HEK293T (cell line): ENCODE results near the gene NAALADL2.

ENCODE experiments used
- CTCF ChIA-PET: fragments of 350-600 bp; formaldehyde crosslinking; extraction: SDS; loops from one replicate; lab custom pipeline; 2021; ENCODE audit warnings: antibody characterized with exemption, inconsistent platforms; lab: Yijun Ruan, JAX
- POLR2A ChIA-PET: fragments of 350-600 bp; formaldehyde crosslinking; extraction: SDS; loops from one replicate; lab custom pipeline; 2020; ENCODE audit warnings: antibody characterized with exemption, inconsistent platforms; lab: Yijun Ruan, JAX
- DNase-seq: peaks from one replicate; pipeline ENCODE4 v3.0.0; 2012; ENCODE audit warnings: mixed read lengths; ENCODE audit errors: extremely low spot score
- ARNT ChIP-seq: fragments of 450-650 bp; IDR thresholded peaks from 2 replicates; pipeline ENCODE4 v1.6.1; 2017; ENCODE audit warnings: mild to moderate bottlenecking
- BHLHE40 ChIP-seq: fragments of 450-650 bp; IDR thresholded peaks from 2 replicates; pipeline ENCODE4 v1.6.1; 2016; ENCODE audit warnings: mild to moderate bottlenecking, moderate library complexity, borderline replicate concordance
- CTBP1 ChIP-seq: fragments of 450-650 bp; IDR thresholded peaks from 2 replicates; pipeline ENCODE4 v1.6.1; 2016; ENCODE audit warnings: borderline replicate concordance
- ELF4 ChIP-seq: fragments of 450-650 bp; IDR thresholded peaks from 2 replicates; pipeline ENCODE4 v1.6.1; 2017; ENCODE audit warnings: antibody characterized with exemption
- FOXA1 ChIP-seq: fragments of 450-650 bp; IDR thresholded peaks from 2 replicates; pipeline ENCODE4 v1.6.1; 2016; ENCODE audit warnings: mild to moderate bottlenecking
- FOXK2 ChIP-seq: fragments of 450-650 bp; IDR thresholded peaks from 2 replicates; pipeline ENCODE4 v1.6.1; 2016; ENCODE audit warnings: mild to moderate bottlenecking
- FOXM1 ChIP-seq: fragments of 450-650 bp; IDR thresholded peaks from 2 replicates; pipeline ENCODE4 v1.6.1; 2017; ENCODE audit warnings: mild to moderate bottlenecking, borderline replicate concordance
- HDGF ChIP-seq: fragments of 450-650 bp; IDR thresholded peaks from 2 replicates; pipeline ENCODE4 v1.6.1; 2017; ENCODE audit warnings: antibody characterized with exemption, borderline replicate concordance
- L3MBTL2 ChIP-seq: fragments of 450-650 bp; conservative IDR thresholded peaks from 2 replicates; pipeline ENCODE4 v1.6.1; 2016; ENCODE audit warnings: mild to moderate bottlenecking
- LEF1 ChIP-seq: fragments of 450-650 bp; IDR thresholded peaks from 2 replicates; pipeline ENCODE4 v1.6.1; 2017; ENCODE audit warnings: mild to moderate bottlenecking, borderline replicate concordance
- NFRKB ChIP-seq: fragments of 450-650 bp; IDR thresholded peaks from 2 replicates; pipeline ENCODE4 v1.6.1; 2016; ENCODE audit warnings: mild to moderate bottlenecking, moderate library complexity
- SP1 ChIP-seq: fragments of 450-650 bp; IDR thresholded peaks from 2 replicates; pipeline ENCODE4 v1.6.1; 2017
- SUZ12 ChIP-seq: fragments of 450-650 bp; IDR thresholded peaks from 2 replicates; pipeline ENCODE4 v1.6.1; 2016; ENCODE audit warnings: mild to moderate bottlenecking
- TARDBP ChIP-seq: fragments of 450-650 bp; IDR thresholded peaks from 2 replicates; pipeline ENCODE4 v1.6.1; 2016
- ZNF384 ChIP-seq: fragments of 450-650 bp; IDR thresholded peaks from 2 replicates; pipeline ENCODE4 v1.6.1; 2016
- TF ChIP-seq, protein P1 (sequence below): fragments of 450-650 bp; IDR thresholded peaks from 2 replicates; pipeline ENCODE4 v1.6.1; 2016

NAALADL2 gene

DNA sequence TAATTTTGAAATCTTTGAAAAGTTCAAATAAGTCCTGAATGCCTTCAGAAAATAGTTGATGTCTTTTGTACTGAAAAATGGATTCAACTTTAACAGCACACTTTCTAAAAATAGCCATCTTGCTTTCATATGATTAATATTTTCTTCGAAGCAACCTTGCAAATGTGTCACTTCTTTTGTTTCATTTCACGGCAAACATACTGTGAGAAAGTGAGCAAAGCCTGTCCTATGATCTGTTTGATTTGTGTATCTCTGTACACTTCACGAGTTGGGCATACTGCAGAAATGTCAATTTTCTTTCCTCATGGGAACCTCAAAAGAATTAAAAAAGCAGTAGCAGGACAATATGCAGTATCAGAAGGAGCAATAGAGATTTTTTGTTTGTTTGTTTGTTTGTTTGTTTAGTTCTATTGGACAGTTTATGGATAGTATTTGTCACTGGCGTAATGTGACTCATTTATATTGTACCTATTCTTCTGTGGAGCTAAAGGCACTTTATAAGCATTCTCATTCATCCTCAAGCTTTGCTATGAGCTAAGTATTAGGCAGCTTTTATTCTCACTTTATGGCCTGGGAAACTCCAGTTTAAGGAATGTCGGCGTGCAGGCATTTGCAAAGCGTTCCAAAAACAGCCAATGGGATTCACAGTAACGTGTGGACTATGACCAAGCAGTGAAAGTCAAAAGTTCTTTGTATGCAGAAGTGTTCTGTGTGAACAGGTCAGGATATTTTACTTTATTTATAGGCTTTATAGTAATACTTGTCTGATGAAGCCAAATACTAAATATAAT is 572.0 kb downstream of the NAALADL2 start:
- DNase-seq: no peak
- TF ChIP-seq SP1: no peak
- TF ChIP-seq FOXA1: no peak
- TF ChIP-seq ELF4: no peak
- TF ChIP-seq SUZ12: no peak
- TF ChIP-seq CTBP1: no peak
- TF ChIP-seq ZNF384: no peak
- TF ChIP-seq BHLHE40: no peak
- TF ChIP-seq FOXM1: no peak
- no peak for TF ChIP-seq L3MBTL2
- no peak for TF ChIP-seq LEF1
- no peak for TF ChIP-seq HDGF
- no peak for TF ChIP-seq ARNT
- TF ChIP-seq TARDBP: no peak
- TF ChIP-seq FOXK2: no peak
- no peak for TF ChIP-seq NFRKB
- POLR2A ChIA-PET: no interaction called here
- CTCF ChIA-PET: no interaction called here

DNA sequence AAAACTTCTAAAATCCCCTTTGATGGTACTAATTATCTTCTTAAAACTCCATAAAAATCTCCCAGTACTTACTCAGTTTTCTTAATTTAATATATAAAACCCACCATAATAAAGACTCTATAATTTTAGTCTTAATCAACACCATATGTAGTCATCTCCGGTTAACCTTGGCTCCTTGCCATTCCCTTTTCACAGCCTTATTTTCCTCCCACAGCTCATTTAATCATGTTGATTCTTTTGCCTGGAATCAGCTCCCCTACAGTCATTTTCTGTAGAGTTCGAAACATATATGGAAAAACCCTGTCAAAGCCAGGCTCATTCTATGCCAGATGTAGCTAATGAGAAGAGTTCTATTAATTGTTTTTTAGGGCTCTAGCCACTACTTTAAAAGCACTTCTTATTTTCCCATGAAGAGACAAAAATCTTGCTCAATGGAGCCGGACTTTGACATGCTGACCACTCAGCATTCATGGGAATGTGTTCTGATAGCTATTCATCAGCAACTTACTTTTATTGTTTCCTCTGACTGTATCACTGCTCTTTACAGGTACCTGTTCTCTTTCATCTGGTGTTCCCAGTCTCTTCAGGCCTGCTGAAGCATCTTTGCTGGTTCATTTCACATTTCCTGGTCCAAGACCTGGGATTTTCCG is 573.4 kb downstream of the NAALADL2 start:
- no peak for DNase-seq
- ChIA-PET POLR2A (no interaction called here), CTCF (no interaction called here)
- TF ChIP-seq LEF1 (no peak), SUZ12 (no peak), L3MBTL2 (no peak), NFRKB (no peak)

DNA sequence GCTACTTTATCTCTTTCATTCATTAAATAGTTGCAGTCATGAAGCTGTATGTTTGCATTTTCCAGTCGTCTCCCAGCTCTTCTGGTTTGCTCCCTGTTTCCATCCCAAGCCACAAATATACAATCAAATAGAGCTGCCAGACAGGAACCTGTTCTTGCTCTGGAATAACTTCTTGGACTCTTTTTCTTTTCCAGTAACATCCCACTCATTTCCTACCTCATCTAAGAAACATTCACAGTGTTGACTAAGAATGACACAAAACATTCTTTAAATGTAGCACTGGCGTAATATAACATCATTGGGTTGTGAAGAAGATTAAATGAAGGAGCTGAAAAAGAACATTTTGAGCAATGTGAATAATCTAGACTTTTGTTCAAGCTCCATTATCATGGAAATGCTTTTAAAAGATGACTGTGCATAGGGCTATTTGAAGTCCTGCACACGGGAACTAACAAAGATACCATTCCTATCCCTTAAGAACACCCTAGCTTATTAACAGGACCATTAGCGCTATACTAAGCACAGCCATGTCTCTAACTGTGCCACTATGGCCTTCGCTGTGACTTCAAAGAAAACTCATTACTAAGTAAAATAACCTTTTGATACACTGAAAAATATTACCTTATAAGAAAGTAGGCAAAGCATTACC is 574.0 kb downstream of the NAALADL2 start:
- CTCF ChIA-PET: no interaction called here
- DNase-seq: no peak
- TF ChIP-seq CTBP1 (no peak), SP1 (no peak), ARNT (no peak), LEF1 (no peak), ELF4 (no peak), FOXM1 (no peak), FOXK2 (no peak), TARDBP (no peak), L3MBTL2 (no peak), ZNF384 (no peak), HDGF (no peak), BHLHE40 (no peak), NFRKB (no peak), SUZ12 (no peak)
- TF ChIP-seq, protein P1, sequence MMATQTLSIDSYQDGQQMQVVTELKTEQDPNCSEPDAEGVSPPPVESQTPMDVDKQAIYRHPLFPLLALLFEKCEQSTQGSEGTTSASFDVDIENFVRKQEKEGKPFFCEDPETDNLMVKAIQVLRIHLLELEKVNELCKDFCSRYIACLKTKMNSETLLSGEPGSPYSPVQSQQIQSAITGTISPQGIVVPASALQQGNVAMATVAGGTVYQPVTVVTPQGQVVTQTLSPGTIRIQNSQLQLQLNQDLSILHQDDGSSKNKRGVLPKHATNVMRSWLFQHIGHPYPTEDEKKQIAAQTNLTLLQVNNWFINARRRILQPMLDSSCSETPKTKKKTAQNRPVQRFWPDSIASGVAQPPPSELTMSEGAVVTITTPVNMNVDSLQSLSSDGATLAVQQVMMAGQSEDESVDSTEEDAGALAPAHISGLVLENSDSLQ: no peak
- POLR2A ChIA-PET: no interaction called here

DNA sequence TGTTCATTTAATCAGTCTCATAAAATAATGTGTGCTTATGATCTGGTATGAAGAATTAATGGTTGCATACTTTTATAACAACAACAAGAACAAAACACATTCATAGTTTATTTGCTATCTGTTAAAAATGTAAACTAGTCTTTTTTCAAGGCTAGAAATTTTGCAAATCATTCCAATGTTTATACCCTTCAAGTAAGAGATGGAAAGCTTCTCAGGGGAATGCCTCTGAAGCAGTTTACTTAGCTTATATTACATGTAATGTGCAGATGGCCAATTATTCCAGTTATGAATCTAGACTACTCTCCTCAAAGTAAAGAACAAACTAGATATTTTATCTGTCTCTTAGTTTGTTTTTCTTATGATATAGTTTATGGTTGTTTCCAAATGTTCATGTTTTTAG is 575.4 kb downstream of the NAALADL2 start:
- no peak for TF ChIP-seq HDGF
- TF ChIP-seq FOXK2: no peak
- TF ChIP-seq BHLHE40: no peak
- no peak for TF ChIP-seq SUZ12
- TF ChIP-seq LEF1: no peak
- TF ChIP-seq CTBP1: no peak
- TF ChIP-seq TARDBP: no peak
- no peak for TF ChIP-seq ELF4
- TF ChIP-seq, protein P1: no peak
- no peak for TF ChIP-seq NFRKB
- no peak for TF ChIP-seq FOXM1
- no peak for DNase-seq
- POLR2A ChIA-PET: no interaction called here
- CTCF ChIA-PET: no interaction called here

DNA sequence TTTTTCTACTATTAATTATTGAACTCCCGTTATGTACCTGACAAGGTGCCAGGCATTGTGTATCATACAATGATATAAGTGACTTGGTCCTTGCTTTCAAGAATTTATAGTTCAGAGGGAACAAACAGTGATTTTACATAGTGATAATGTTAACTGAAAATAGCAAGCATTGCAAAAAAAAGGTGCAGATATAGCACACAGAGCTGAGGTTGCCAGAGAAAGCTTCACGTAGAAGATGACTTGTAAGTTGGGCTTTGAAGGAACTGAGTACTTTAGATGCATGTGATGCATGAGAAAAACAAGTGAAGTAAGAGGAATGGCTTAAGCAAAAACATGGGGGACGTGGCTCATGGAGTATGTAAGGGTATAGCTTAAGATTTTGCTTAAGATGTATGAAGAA is 584.5 kb downstream of the NAALADL2 start:
- POLR2A ChIA-PET: no interaction called here
- CTCF ChIA-PET: interaction anchor here (0.6 kb wide), 1 partner anchor 180 kb away, joined by 4 read pairs; no protein-coding TSS in a partner anchor

More for the DNA sequence above, 584.5 kb downstream of the NAALADL2 start:
- no peak for DNase-seq
- TF ChIP-seq HDGF (no peak), ZNF384 (no peak), LEF1 (no peak), FOXM1 (no peak), SP1 (no peak), SUZ12 (no peak), BHLHE40 (no peak), NFRKB (no peak), TARDBP (no peak), L3MBTL2 (no peak), ARNT (no peak), CTBP1 (no peak), ELF4 (no peak), FOXK2 (no peak), FOXA1 (no peak)
- TF ChIP-seq, protein P1: no peak
